NCI-H1930 (cell line): ENCODE results near the gene SPATA22.
"Not testable (repeated sequence)": the region's sequence is repeated elsewhere in the genome, so short reads cannot be mapped to it uniquely, and the experiment has no call there.

ENCODE experiments used
- DNase-seq, 2 experiments: peaks; one replicate each; lab custom pipeline; 2025; lab: John Stamatoyannopoulos, UW

The SPATA22 gene

DNA sequence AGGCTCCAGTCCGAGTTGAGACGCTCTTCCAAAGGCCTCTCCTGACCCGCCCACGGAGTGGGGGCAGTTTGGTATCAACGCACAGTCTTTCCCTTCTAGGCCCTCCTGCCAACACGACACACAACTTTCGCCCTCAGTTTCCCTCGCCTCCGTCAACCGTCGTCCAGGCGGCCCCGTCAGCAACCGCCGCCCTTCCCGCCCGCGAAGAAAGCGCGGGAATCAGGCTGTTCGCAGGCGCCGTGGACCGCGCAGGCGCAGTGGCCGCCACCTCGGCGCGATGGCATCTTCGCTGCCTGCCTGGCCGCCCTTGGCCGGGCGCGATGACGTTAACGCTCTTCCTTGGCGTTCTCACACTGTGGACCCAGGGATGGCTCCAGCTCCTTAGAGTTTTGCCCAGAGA, at the start of gene SPATA22:
Gene SPATA22 (minus strand): TSS at position 221 of the 400 bp plus-strand sequence. CDS start 2,494 bp downstream, outside the sequence.
- no peak for DNase-seq

DNA sequence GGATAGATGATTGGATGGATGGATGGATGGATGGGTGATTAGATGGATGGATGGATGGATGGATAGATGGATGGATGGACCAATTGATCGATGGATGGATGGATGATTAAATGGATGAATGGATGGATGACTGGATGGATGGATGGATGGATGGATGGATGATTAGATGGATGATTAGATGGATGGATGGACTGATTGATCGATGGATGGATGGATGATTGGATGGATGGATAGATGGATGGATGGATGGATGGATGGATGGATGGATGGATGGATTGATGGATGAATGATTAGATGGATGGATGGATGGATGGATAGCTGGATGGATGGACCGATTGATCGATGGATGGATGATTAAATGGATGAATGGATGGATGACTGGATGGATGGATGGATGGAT, 47.9 kb upstream of the SPATA22 start:
- not testable (repeated sequence) for DNase-seq

DNA sequence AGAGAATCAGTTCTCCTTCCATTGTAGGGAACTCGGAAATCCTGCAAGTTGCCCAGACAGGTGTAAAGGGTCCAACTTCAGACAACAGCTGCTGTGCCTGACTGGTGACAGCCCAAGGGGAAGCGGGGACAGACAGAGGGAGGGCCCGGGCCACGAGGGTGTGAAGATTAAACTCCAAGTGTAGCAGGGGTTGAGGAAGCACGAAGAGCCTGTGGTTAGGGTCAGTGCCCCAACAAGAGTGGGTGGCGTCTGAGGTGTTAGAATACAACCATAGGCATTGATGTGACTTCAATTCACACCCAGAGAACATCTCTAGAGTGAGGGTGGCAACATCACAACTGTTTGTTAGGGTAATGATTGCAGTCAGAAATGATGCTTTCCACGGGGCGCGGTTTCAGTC, 43.3 kb upstream of the SPATA22 start:
- DNase-seq: no peak

GRCh38 chr17:3514167-3514566, 42.5 kb upstream of the SPATA22 start:
- not testable (repeated sequence) for DNase-seq

DNA sequence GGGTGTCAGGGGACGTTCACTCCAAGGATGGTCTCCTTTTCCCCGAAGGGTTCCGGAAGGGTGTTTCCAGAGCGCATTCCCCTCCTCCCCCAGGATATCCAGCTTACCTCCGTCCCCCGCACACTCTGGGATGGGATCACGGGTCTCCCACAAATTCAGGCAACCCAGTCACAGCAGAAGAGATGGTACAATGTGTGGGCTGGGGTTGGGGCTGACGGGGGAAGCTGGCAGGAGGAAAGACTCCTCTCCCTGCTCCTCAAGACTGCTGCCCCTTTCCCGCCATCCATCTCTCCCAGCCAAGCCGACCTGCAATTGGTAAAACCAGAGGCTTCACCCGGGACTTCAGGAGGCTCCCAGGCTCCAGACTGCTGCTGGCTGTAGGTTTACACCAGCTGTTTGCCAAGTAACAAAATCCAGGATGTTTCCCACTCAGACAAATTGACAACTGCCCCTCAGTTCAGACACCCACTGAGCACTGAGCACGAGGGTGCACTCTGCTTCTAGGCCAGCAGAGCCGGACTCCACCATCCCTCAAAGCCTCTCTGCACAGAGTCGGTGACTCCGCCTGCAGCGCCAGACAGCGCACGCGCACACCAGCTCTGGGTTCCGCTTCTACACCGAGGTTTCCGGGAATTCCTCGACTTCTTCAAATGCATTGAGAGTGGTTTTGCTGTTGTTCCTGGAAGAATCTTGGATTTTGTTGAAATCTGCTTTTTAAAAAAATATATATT, 41.9 kb upstream of the SPATA22 start:
- DNase-seq: no peak

- DNase-seq: no peak
Measured at GRCh38 chr17:3512505-3513171, 41.0 kb upstream of the SPATA22 start.

DNA sequence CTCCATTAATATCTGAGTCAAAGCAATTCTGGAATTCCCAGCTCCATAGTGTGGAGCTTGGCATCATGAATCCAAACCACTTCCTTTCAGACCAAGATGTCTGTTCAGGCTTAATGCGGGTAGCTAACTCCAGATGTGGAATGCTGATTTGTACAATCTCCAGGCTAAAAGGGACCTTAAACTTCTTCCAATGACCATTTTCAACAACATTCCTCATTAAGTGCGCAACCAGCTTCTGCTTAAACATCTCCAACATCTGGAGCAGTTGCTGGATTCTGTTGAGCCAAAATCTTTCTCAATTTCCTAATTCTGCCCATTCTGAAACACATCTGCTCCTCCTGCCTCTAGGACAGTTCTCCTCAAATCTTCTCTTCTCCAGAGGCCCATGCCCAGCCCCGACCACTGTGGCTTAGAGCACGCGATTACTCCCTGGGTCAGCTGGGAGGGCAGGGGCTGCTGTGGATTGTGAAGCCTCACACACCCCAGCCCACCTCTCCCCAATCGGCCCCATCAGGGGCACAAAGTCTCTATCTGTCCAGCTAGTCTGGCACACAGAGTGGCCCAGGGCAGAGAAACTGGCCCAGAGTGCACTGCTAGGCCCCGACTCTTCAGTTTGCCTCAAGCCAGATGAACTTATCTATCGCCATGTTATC, 40.4 kb upstream of the SPATA22 start:
- DNase-seq: no peak

- DNase-seq: no peak
Measured at GRCh38 chr17:3510090-3510489, 38.5 kb upstream of the SPATA22 start.

DNA sequence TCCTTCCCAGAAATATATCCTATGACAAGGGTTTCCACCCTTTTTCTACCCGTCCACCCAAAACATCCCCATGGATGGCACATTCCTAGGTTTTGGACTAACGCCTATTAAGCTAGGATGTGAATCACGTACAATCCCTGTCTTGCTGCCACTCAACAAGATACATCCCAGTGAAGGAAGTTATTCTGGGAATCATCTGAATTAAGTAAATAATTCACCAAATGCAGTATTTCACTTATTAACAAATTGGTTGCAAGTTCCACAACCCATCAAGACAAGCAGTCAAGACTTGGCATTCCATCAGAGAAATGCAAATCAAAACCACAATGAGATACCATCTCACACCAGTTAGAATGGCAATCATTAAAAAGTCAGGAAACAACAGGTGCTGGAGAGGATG, 36.2 kb upstream of the SPATA22 start:
- DNase-seq: no peak

- no peak for DNase-seq
Measured at GRCh38 chr17:3507071-3507470, 35.5 kb upstream of the SPATA22 start.

- DNase-seq: no peak
Measured at GRCh38 chr17:3506054-3506453, 34.4 kb upstream of the SPATA22 start.

DNA sequence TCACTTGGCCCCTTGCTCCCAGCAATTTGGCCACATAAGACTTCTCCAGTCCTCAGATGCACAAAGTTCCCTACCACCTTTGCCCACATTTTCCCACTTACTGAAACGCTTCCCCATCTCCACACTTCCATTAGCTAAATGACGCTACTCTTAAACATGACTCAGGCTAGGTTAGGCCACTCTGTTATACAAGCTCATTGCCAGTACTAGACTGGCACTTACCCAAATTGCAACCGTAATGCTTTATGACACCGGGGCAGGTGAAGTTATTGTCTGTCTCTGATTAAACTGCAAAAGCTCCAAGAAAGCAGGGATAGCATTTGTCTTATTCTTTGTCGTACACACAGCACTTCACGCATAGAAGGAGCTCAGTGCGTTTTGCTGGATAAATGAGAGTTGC, 33.4 kb upstream of the SPATA22 start:
- no peak for DNase-seq

- DNase-seq: no peak
Measured at GRCh38 chr17:3503285-3503684, 31.7 kb upstream of the SPATA22 start.

GRCh38 chr17:3502466-3502865, 30.8 kb upstream of the SPATA22 start:
- DNase-seq: no peak

DNA sequence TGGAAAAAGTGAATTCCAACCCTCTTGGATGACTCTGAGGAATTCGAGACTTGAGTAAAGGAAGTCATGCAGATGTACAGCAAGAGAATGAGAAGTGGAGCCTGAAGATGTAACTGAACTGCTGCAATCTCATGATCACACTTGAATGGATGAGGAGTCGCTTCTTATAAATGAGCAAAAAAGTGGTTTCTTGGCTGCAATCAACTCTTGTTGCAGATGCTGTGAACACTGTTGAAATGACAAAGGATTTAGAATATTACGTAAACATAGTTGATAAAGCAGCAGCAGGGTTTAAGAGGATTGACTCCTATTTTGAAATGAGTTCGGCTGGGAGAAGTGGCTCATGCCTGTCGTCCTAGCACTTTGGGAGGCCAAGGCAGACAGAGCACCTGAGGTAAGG, 29.7 kb upstream of the SPATA22 start:
- DNase-seq: no peak

DNA sequence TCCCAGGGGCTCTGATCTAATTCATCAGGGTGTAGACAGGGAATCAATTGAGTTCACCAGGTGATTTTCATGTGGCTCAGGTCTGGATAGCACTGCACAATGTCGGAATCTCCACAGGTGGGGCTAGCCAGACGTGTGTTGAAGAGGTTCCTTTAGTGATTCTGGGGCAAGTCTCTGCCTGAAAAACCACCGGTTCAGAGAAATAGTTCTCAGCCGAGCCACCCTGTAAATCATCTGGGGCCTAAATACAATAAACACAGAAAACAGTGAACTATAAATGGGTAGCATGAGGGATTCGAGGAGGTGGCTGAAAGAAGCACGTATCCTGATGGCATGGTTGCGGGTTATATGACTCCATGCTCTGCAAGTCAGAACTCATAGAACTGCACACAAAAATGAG, 25.5 kb upstream of the SPATA22 start:
- DNase-seq: no peak

DNA sequence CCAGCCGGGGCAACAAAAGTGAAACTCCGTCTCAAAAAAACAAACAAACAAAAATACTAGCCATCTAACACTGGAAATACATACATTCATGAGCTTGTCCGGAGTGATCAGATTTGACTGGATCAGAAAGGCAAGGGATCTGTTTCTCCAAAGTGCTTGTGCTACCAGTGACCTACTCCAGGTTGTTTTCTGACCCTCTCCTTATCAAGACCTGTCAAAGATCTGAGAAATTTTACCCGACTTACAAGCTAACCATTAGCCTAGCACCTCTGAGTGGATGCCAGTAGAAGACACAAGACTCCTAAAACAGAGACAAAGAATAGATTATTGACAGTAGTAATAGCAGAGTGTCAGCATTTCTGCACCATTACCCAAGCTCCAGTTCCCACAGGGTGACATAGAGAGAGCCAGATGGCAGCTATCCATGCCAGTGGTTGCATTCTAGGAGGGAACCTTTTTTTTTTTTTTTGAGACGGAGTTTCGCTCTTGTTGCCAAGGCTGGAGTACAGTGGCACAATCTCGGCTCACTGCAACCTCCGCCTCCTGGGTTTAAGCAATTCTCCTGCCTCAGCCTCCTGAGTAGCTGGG, 14.0 kb upstream of the SPATA22 start:
- no peak for DNase-seq

GRCh38 chr17:3482852-3483251, 11.2 kb upstream of the SPATA22 start:
- DNase-seq: no peak

DNA sequence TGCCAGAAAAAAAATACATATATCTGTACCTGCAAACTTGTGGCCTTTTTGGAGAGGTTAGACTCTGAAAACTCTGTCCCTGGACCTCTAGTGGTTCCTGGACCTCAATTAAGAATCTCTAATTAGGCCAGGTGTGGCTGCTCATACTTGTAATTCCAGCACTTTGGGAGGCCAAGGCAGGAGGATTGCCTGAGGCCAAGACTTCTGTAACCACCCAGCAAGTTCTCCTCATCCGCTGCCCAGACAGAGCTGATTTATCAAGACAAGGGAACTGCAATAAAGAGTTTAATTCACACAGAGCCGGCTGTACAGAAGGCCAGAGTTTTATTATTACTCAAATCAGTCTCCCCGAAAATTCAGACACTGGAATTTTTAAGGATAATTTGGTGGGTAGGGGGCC, 8.4 kb upstream of the SPATA22 start:
- no peak for DNase-seq

DNA sequence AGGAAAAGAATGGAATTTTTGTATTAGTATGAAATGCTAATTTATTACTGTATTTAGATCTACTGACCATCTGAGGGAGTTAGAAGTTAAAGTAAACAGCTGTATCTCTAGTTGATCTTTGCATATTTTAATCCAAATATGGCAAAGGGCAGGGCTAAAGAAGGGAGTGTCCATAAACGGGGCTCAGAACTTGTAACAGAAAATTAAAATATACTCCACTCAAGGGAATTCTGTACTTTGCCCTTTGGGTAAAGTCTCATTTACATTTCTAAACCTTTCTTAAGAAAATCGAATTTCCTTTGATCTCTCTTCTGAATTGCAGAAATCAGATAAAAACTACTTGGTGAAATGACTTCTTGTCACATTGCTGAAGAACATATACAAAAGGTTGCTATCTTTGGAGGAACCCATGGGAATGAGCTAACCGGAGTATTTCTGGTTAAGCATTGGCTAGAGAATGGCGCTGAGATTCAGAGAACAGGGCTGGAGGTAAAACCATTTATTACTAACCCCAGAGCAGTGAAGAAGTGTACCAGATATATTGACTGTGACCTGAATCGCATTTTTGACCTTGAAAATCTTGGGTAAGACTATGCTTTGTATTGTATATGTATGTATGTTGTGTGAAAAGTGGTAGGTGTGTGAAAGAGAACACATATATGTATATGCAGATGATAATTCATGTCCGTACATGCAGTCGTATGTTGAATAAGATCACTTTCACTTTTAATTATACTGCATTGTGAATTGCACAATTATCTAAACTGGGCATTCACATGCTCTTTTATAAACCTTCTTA, 4.4 kb upstream of the SPATA22 start, which contains the start of gene ASPA:
Gene ASPA (plus strand): TSS at position 186 of the 799 bp plus-strand sequence. CDS start 163 bp downstream, at position 349.
- no peak for DNase-seq

DNA sequence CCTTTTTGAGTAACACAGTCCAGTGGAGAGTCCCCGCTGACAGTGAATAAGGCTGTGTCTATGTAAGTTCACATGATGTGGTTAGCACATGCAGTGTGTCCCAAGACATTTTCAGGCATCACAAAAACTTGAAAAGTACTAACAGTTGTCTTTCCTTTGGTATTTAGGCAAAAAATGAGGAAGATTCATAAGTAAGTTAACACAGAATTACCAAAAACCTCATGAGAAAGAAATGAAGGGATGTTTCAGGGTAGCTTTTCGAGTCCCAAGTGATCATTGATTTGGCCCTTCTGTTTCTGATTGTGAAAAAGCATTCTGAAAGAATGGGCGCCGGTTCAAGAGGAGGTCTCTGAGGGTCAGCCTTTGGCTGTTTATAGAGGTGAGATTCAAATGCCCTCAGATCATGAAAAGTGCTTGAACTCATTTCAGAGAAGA, 3.6 kb upstream of the SPATA22 start:
- no peak for DNase-seq

DNA sequence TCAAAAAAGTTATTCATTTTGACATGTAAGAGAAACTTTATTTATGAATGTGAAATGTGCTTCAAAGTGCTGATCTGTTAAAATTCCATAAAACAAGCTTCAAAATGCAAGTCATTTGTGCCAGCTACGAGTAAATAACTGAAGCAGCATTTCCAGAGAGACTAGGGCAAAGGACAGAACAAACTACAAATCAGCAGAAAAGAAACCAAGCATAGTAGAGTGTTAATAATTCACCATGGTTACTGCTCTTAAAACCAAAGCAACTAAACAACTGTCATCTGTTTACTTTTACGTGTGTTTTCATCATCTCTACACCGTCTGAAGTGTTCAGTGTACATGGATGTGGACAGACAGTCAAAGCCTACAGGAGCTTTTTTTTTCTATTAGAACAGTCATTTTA, 2.6 kb upstream of the SPATA22 start:
- no peak for DNase-seq
